C4-2B (cell line): ENCODE measurements around the gene MRAS.

Experiments
- H3K27ac ChIP-seq: fragments of 450-650 bp; 2 replicates; pipeline ENCODE4 v1.5.1; 2017
- ZFX ChIP-seq: fragments of 450-650 bp; IDR thresholded peaks from 2 replicates; pipeline ENCODE4 v1.6.1; 2017
- TF ChIP-seq, protein P1 (sequence below): fragments of 450-650 bp; conservative IDR thresholded peaks from 2 replicates; pipeline ENCODE4 v1.5.1; 2017; ENCODE audit warnings: mild to moderate bottlenecking

The MRAS gene

DNA sequence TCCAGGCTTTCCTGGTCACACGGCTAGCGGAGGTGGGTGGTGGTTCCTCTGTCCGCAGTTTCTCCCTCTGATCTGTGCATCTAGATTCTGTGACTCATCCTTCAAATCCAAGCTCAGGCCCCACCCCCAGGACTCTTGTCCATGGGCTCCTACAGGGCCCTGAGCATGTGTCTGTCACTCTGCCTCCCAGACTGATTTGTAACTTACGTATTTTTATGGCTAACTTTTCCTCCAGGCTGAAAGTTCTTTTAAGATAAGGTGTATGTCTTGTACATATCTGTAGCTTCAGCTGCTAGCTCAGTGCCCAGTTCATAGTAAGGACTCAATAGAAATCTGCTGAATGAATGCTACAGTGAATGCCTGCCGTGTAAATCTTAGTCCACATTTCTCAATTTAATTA lies 94.1 kb downstream of the MRAS start:
- TF ChIP-seq, protein P1, sequence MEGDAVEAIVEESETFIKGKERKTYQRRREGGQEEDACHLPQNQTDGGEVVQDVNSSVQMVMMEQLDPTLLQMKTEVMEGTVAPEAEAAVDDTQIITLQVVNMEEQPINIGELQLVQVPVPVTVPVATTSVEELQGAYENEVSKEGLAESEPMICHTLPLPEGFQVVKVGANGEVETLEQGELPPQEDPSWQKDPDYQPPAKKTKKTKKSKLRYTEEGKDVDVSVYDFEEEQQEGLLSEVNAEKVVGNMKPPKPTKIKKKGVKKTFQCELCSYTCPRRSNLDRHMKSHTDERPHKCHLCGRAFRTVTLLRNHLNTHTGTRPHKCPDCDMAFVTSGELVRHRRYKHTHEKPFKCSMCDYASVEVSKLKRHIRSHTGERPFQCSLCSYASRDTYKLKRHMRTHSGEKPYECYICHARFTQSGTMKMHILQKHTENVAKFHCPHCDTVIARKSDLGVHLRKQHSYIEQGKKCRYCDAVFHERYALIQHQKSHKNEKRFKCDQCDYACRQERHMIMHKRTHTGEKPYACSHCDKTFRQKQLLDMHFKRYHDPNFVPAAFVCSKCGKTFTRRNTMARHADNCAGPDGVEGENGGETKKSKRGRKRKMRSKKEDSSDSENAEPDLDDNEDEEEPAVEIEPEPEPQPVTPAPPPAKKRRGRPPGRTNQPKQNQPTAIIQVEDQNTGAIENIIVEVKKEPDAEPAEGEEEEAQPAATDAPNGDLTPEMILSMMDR, result no peak
- no peak for TF ChIP-seq ZFX
- H3K27ac ChIP-seq, result no peak overlapping the region

DNA sequence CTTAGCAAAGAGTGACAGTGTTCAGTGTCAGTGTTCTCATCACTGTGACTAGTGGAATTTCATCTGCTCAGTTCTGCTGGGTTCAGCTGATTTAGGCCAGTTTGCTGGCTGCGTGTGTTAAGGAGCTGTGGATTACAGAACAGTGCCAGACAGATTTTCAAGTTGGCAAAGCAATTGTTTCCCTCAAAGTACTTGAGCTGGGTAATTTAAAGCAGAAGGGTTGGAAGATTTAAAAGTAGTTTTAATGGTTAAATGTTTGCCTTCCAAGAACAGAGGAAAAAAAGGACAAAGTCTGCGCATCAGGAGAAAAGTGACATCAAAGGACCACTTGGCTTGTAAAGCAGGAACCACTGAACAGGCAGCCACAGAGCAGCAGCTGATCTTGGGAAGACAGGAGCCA lies 94.7 kb downstream of the MRAS start:
- no peak overlapping the region for H3K27ac ChIP-seq
- no peak for TF ChIP-seq ZFX
- TF ChIP-seq, protein P1, result no peak

DNA sequence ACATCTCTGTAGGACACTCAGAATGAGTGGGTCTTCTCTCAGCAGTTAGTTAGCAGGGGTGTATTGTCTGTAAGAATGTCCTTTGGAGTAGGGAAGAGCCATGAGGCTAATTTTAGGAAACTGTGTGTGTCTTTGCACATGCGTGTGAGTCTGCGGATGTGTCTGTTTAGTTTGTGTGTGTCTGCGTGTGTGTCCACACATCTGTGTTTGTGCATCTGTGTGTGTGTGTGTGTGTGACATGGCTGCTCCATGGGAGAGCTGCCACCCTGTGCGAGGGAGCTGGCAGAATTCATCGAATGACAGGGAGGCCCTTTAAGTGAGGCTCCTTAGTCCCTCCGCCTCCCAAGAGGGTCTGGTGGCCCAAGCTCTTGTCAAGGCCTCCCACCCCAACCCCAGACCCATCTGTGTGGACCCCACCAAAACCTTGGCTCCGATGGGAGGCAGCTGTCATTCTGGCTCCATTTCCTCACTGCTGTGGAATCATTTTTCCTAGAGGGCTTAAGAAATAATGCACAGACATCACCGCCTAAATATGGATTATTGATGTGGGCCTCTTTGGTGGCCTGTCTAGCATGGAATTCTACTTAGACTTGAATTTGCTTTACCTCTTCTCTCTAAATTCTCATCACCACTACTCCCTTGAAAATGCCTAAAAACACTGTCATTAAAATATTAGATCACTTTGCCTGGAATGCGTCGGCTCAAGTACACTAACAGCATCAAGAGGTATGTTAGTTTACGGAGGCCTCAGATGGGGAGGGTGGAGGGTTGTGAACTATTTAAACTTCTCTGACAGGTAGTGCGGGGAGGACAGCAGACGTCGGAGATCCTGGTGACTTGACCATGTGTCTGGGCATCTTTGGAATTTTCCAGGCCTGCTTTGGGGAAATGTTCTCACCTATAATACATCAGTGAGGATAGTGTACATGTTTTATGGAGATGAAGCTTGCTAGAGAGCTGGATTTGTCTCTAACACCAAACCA lies 95.4 kb downstream of the MRAS start:
- TF ChIP-seq, protein P1, result no peak
- TF ChIP-seq ZFX, result no peak
- H3K27ac ChIP-seq, result no peak overlapping the region

DNA sequence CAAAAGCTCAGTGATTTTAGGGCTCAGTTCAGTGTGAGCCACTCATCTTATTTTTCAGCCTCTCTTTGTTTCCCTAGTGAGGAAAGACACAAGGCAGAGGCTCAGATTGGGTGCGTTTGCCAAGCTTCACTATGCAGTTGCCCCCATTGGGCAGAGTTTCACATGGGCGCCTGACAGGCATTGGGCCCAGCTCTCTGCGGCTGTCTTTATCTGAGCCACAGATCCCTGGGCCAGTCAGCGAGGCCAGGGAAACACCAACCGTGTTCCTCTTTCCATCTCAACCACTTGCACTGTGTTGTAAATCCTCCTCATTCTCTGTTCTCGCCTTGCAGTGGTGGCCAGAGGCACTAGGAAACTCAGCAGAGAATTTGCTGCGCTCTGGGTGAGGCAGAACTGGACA lies 96.9 kb downstream of the MRAS start:
- H3K27ac ChIP-seq, result no peak overlapping the region
- TF ChIP-seq, protein P1, result no peak
- TF ChIP-seq ZFX, result no peak

DNA sequence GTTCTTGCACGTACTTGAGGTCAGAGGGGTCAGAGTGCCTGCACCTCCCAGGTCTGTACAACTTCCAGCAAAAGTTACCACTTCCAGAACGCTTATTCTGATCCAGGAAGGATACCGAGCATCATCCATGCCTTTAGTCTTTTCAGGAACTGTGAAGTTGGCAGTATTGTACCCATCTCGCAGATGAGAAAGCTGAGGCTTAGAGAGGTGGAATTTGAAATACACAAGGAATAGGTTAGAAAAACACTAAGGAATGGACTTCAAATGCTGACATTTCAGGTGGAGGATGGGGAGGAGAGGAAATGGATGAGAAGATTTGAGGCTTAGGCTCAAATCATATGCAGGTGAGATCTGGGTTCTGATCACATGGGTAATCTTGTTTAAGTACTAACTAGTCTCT lies 97.3 kb downstream of the MRAS start:
- no peak overlapping the region for H3K27ac ChIP-seq
- TF ChIP-seq ZFX, result no peak
- TF ChIP-seq, protein P1, result no peak

DNA sequence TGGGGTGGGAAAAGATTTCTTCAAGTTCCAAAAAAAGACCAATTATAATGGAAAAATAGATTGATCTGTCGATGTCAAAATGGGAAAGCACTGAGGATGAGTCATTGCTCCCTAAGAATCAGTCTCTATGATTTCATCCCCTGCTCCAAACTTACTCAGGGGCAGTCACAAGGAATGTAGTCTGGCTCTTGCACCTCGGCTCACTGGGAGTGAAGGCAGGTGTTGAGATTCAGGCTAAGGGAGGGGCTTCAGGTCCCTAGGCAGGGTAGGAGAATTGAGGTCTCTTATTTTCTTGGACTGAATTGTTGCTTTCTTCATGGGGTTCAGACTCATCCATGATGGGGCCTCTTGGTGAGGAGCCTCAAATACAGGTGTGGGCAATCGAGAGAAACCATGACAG lies 100.3 kb downstream of the MRAS start:
- TF ChIP-seq ZFX, result no peak
- TF ChIP-seq, protein P1, result no peak
- no peak overlapping the region for H3K27ac ChIP-seq

DNA sequence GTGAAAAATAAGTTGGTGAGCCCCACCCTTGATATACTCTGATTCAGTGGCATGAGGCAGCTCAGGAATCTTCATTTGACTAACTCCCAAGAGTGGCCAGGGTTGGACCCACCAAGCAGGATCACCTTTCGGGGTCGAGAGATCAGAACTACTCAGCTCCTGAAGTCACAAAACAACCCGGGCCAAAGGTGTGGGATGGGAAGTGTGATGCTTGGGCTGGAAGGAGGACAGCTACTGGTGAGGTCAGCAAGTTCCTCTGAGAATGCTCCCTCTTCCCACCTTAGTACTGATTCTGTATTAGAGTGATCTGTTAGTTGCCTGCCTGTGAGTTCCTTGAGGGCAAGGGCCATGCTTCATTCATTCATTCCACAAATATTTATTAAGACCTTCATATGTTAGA lies 101.1 kb downstream of the MRAS start:
- no peak for TF ChIP-seq ZFX
- TF ChIP-seq, protein P1, result no peak
- no peak overlapping the region for H3K27ac ChIP-seq
